MCF 10A (cell line): ENCODE measurements around the gene FASN. TPM values are rescaled to one million over a fixed set of nuclear protein-coding genes. Genes with fewer than 3 reads are reported as not detected.

Experiments used
- BruUV-seq: library from RNA; stranded (reverse); fragments of 400-500 nt; replicated peaks from 2 replicates; lab custom pipeline; 2021; lab: Mats Ljungman, UMichigan
- CTCF ChIA-PET: fragments of 300-600 bp; sonication (Branson Sonifier 250); formaldehyde crosslinking; extraction: SDS; loops from one replicate; lab custom pipeline; 2021; ENCODE audit warnings: antibody characterized with exemption, inconsistent platforms; lab: Yijun Ruan, JAX
- POLR2A ChIA-PET: fragments of 300-600, 350-650 bp; sonication (Branson Sonifier 250); formaldehyde crosslinking; extraction: SDS; loops from one replicate; lab custom pipeline; 2020; ENCODE audit warnings: antibody characterized with exemption, inconsistent platforms; lab: Yijun Ruan, JAX
- DNase-seq: peaks from one replicate; pipeline ENCODE4 v3.0.0-alpha.2; 2018; ENCODE audit not compliant: unreplicated experiment
- H3K27ac Mint-ChIP-seq: one replicate; pipeline ENCODE4 v1.8.0; 2022; ENCODE audit warnings: mild to moderate bottlenecking, low read depth, mixed read lengths; ENCODE audit not compliant: unreplicated experiment
- H3K27me3 Mint-ChIP-seq: one replicate; pipeline ENCODE4 v1.8.0; 2022; ENCODE audit warnings: mixed read lengths; ENCODE audit not compliant: insufficient read depth, unreplicated experiment
- H3K36me3 Mint-ChIP-seq: one replicate; pipeline ENCODE4 v1.8.0; 2022; ENCODE audit warnings: mild to moderate bottlenecking, moderate library complexity, mixed read lengths; ENCODE audit not compliant: insufficient read depth, unreplicated experiment
- H3K4me1 Mint-ChIP-seq: one replicate; pipeline ENCODE4 v1.8.0; 2022; ENCODE audit warnings: mixed read lengths; ENCODE audit not compliant: insufficient read depth, unreplicated experiment
- H3K4me3 Mint-ChIP-seq: one replicate; pipeline ENCODE4 v1.8.0; 2022; ENCODE audit warnings: mild to moderate bottlenecking, moderate library complexity, mixed read lengths; ENCODE audit not compliant: unreplicated experiment
- H3K9me3 Mint-ChIP-seq: one replicate; pipeline ENCODE4 v1.8.0; 2022; ENCODE audit warnings: mixed read lengths; ENCODE audit not compliant: unreplicated experiment
- CTCF ChIP-seq: fragments of 200-600 bp; IDR thresholded peaks from one replicate; pipeline ENCODE4 v1.8.0; 2022; ENCODE audit warnings: antibody characterized with exemption, mild to moderate bottlenecking; ENCODE audit not compliant: unreplicated experiment
- intact Hi-C: fragments of 100-400 bp; cut with micrococcal nuclease; formaldehyde crosslinking; loops from 2 replicates; pipeline ENCODE4 v1.14.1; 2022
- total RNA-seq: library from RNA; stranded (reverse); gene quantifications from 2 replicates; pipeline ENCODE4 v1.2.3, GENCODE V29; 2022

The FASN gene
- total RNA-seq, 1 experiment from 2014 or later: 120 TPM

GRCh38 chr17:82105417-82105881 lies 7.4 kb upstream of the FASN start:
- no peak for TF ChIP-seq CTCF
- no peaks in the 10 kb centered on the region for H3K27me3 Mint-ChIP-seq
- peaks cover 17% of the 10 kb centered on the region for H3K4me1 Mint-ChIP-seq
- no TSS peak for BruUV-seq
- intact Hi-C loops: no loop called here
- peak overlapping the region; percentile 75 for H3K4me3 Mint-ChIP-seq
- H3K27ac Mint-ChIP-seq: peak overlapping the region; percentile 86
- ChIA-PET CTCF (interaction anchor here (0.5 to 1.7 kb wide), 9 partner anchors 16 to 430 kb away, joined by 3 to 10 read pairs (median 3); no protein-coding TSS in a partner anchor), POLR2A (interaction anchor here (0.6 to 7.0 kb wide), 16 partner anchors 7 to 189 kb away, joined by 3 to 62 read pairs (median 3); partner anchors contain the start of genes DCXR, DUS1L and FASN)
- peaks cover 29% of the 10 kb centered on the region for H3K36me3 Mint-ChIP-seq
- no peak for DNase-seq
- H3K9me3 Mint-ChIP-seq: no peaks in the 10 kb centered on the region

GRCh38 chr17:82104797-82105416 lies 6.9 kb upstream of the FASN start:
- intact Hi-C loops: no loop called here
- Mint-ChIP-seq H3K4me1 (peaks cover 17% of the 10 kb centered on the region), H3K9me3 (no peaks in the 10 kb centered on the region), H3K4me3 (peak overlapping the region; percentile 75), H3K27ac (peak overlapping the region; percentile 86), H3K36me3 (peaks cover 35% of the 10 kb centered on the region), H3K27me3 (no peaks in the 10 kb centered on the region)
- TF ChIP-seq CTCF: no peak
- no TSS peak for BruUV-seq
- DNase-seq: no peak
- ChIA-PET POLR2A (interaction anchor here (0.6 to 7.0 kb wide), 7 partner anchors 9 to 171 kb away, joined by 3 to 62 read pairs (median 3); partner anchors contain the start of gene DCXR), CTCF (interaction anchor here (0.5 to 1.2 kb wide), 4 partner anchors 16 to 431 kb away, joined by 3 to 4 read pairs (median 4); no protein-coding TSS in a partner anchor)

GRCh38 chr17:82103553-82104451 lies 5.8 kb upstream of the FASN start:
- intact Hi-C loops: no loop called here
- POLR2A ChIA-PET: no interaction called here
- BruUV-seq: no TSS peak
- CTCF ChIA-PET: interaction anchor here (0.7 to 1.3 kb wide), 2 partner anchors 52 to 144 kb away, joined by 4 read pairs; no protein-coding TSS in a partner anchor
- Mint-ChIP-seq H3K4me1 (peaks cover 17% of the 10 kb centered on the region), H3K27ac (peak overlapping the region; percentile 71), H3K4me3 (no peak overlapping the region), H3K9me3 (no peaks in the 10 kb centered on the region), H3K36me3 (peaks cover 39% of the 10 kb centered on the region), H3K27me3 (no peaks in the 10 kb centered on the region)
- DNase-seq: no peak
- no peak for TF ChIP-seq CTCF
